ENCODE results near the gene KMT2E. TPM values are rescaled to one million over a fixed set of nuclear protein-coding genes. Genes with fewer than 3 reads are reported as not detected.
A peak's percentile ranks its signal among the peaks of the same experiment; 100 is the strongest.
"Not testable (repeated sequence)": the region's sequence is repeated elsewhere in the genome, so short reads cannot be mapped to it uniquely, and the experiment has no call there.

KMT2E gene
- total RNA-seq, 1 donor from 2014 or later: 139 TPM

DNA sequence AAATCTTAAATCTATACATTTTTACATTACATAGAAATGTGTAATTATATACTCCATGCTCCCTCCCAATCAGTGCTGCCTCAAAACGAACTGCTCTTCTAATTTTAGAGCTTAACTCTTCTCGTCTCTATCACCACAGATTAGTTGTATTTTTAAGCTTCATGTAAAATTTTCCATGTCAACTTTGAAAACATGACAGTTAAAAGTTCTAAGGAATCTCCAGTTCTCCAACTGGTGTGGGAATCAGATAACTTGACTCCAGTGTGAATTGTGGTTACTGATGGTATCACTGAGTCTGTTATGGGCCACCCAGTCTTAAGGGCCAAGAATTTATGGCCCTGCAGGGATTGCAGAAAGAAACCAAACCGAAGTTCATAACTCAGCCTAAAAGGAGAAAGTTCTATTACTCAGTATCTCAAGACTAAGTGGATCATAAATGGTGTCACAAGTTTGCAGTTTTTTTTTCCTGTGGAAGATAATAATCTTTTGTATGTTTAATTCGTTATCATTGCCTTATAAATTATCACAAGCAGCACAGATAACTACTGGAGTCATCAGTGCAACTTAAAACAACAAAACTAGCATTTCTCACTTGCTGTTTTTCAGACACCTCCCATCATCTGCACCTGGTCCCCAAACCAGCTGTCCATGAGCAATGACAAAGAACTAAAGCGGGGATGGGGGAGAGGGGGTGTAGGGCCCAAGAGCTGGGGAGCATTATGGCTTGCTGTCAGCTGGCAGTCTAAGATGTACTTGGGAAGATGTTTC lies 31.5 kb upstream of the KMT2E start:
- no peak for DNase-seq (ENCODE audit: low read depth)

DNA sequence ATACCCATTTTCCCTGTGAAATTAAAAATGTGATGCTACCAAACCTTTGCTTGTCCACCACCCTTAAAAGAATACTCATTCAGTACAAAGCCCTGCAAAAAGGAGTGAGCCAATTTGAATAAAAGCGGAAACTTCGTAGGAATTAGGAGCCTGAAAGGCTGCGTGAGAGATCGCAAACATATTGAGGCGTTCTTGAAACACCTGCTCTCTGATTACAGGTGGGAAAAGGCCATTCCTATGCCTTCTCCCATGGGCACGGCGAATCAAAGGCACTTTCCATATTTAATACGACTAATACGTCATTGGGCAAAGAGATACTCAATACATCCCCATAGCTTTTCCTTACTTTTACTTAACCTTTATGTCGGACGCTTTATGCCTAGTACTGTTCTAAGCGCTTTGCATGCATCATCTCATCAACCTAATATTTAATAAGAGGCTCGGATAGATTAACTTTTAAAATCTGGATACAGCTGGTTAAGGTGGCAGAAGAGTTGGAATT lies 30.9 kb upstream of the KMT2E start:
- DNase-seq (ENCODE audit: low read depth): no peak

DNA sequence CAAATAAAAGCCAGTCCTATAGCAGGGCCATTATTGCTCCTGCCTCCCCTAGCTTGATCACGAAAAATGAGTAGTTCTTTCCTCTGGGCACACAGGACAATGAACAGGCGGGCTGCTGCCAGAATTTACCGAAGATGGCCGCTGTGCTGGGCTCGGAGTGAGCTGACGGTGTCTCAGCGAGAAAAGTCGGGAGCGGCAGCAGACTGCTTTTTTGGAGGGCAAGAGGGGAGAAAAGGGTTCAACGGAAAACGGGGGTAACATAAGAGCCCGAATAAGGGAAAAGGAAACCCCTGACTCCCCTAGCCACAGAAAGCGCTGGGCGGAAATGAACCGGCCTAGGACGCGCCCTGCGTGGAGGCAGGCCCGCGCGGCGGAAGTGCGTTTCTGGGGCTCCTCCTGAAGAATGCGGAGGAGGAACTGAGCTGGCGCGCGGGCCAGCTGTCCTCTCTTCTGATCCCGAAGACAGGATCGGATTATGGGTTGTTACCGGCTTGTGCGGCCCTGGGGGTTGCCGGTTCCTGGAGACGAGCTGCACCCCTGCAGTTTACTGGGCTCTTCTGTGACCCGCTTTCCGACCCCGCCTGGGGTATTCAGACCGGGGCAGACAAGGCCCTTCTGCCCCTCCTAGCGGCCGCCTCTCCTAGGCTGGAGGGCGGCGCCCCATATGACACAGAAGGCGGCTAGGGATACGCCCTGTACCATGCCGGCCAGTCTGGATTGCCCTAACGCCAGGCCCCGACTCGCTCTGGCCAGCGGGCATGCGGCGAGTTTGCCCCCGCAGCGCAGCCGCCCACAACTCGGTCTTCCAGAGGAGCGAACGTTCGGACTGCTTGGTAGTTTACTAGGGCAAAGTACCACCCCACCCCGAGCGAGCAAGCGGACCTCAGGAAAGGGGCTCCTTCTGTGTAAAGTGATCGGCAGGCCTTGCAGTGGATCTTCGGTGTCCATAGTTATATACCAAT lies 30.1 kb upstream of the KMT2E start:
- peak; percentile 73 for DNase-seq (ENCODE audit: low read depth)

DNA sequence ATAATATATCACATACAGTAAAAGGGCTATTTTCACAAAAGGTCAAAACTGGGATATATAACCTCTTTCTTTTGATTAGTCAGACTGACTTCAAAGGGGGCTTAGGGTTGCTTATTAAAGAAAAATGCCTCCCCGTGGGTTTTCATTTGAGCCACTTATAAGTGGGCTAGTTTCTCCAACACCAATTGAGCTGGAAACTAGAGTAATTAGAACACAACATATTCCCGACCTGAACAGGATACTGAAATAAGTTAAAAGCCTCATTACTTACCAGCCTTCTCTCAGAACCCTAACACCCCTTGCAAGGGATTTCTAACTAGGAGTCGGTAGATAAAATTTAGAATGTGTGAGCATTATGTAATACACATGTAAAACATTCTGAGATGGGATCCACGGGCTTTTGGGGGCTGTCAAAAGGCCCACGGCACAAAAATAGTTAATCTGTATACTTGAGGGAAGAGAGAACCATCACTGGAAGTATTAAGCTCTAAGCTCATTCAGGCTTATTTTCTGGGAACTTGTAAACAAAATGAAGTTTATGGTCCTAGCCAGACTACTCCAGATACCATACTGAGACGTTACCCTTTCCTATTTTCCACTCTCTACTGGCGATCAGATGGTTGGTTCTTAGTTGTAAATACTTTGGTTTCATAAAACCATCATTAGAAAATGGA lies 29.3 kb upstream of the KMT2E start:
- DNase-seq (ENCODE audit: low read depth): no peak

DNA sequence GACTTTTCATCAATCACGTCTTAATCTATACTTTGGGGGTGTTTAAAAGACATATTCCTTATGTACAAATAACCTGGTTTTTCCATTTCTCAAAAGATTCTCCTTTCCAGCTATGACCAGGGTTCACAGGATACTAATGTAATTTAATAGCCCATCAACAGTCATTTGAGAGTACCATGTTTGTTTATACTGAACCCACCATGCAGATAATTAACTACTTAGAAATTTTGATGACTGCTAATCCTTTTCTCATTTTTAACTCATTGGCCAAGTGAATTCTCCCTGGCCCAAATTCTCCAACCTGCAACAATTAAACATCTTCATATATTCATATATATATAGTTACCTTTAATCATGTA lies 28.8 kb upstream of the KMT2E start:
- no peak for DNase-seq (ENCODE audit: low read depth)

DNA sequence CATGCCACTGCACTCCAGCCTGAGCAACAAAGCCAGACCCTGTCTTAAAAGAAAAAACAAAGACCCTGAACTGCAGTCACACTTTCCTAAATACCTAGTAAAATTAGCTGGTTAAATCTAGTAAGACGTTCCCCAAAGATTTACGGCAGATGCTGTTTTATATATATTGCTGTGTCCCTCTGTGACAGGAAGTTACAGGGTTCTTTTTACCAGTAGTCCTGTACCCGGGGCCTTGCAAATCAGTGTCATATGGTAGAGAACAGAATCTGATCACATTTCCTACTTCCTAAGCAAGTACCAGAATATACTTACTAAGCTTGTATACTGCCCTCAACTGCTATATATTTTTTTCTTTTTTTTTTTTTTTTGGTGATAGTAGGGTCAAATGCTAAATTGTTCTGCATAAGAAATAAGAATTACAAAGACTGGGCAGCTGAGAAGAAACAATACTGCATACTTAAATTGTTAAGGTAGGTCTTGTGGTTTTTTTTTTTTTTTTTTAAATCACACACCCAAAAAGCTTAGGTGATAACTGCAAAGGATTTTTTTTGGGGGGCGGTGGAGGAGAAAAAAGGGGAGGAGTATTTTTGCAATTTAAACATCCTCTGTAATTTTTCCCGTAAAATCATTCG lies 27.3 kb upstream of the KMT2E start:
- no peak for DNase-seq (ENCODE audit: low read depth)

DNA sequence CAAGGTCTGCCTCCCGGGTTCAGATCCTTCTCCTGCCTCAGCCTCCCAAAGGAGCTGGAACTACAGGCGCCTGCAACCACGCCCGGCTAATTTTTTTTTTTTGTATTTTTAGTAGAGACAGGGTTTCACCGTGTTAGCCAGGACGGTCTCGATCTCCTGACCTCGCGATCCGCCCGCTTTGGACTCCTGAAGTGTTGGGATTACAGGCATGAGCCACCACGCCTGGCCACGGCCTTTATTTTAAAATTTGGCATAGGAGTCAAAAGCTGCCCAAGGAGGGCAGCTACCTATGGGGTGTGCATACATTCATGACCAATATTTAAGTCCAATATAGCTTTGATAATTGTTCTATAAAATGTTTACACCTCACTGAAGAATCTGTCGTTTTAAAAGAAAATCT lies 26.6 kb upstream of the KMT2E start:
- DNase-seq (ENCODE audit: low read depth): not testable (repeated sequence)

DNA sequence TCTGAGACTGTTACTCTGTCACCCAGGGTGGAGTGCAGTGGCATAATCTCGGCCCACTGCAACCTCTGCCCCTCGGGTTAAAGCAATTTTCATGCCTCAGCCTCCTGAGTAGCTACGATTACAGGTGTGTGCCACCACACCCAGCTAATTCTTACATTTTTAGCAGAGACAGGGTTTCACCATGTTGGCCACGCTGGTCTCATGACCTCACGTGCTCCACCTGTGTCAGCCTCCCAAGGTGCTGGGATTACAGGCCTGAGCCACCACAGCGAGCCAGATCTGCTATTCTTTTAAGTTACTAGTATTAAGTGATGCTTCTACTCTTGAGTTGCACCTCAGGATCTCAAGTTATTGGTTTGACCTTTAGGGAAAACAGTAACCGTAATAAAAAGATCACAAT lies 23.0 kb upstream of the KMT2E start:
- DNase-seq (ENCODE audit: low read depth): no peak

DNA sequence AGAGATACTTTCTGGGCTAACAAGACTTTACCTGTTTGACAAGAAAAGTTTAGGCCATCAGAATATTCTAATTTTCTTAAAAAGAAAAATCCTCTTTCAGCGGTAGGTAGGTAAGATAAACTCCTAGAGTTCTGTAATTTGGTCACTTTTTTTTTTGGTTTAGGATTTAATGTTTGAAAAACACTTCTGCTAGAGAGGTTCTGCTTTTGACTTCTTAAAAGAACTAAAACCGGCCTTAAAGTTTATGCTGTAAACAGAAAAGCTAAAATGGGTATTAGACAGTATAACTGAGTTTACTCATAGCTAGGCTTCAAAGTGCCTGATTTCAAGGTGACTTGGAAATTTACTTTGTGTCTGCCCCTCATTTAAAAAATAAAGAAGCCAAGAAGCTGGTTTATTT lies 21.7 kb upstream of the KMT2E start:
- DNase-seq (ENCODE audit: low read depth): no peak

DNA sequence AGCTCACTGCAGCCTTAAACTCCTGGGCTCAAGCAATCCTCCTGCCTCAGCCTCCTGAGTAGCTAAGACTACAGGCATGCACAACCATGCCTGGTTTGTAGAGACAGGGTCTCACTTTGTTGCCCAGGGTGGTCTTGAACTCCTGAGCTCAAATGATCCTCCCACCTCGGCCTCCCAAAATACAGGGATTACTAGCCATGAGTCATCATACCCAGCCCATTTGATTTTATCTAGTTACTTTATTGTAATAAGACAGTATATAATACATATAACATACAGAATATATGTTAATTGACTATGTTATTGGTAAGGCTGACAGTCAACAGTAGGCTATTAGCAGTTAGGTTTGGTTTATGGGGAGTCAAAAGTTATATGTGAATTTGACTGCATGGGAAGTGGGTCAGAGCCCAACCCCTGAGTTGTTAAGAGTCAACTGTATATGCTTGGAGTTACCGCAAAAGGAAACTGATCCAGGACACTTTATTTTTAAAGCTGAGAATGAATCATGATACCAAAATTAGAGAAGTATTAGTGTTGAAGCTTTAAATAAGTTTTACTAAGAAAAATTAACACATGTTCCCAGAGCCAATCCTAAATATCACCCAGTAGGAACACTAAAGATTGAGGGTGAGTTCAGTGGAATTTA lies 20.7 kb upstream of the KMT2E start:
- no peak for DNase-seq (ENCODE audit: low read depth)

DNA sequence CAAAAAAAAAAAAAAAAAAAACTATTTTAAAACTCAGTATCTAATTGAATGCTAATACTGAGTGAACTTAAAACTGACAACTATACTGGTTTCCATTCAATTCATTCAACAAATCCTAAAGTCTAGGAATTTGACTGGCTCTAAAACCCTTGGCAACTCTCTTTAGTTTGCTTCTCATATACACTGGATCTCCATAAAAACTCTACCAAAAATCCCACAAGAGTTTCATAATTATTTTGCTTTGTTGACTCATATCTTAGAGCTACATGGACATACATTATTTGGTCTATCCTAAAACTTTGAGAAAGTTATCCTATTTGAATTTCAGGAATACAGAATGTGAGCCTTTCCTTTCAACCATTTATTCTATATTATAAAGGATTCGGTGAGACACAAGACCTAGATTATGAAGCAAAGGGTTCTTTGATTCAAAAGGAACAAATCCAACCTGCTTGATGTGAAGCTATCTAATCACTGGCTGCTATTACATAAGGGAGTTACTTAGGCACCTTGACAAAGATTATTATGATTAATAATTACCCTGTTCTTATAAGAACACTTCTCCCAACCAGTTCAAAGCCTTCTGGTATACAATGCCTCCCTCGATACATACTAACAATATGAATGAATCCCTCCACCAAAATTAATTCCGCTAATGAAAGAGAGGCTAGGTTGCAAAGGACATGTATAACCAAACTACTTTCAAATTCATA lies 15.8 kb upstream of the KMT2E start:
- no peak for DNase-seq (ENCODE audit: low read depth)

DNA sequence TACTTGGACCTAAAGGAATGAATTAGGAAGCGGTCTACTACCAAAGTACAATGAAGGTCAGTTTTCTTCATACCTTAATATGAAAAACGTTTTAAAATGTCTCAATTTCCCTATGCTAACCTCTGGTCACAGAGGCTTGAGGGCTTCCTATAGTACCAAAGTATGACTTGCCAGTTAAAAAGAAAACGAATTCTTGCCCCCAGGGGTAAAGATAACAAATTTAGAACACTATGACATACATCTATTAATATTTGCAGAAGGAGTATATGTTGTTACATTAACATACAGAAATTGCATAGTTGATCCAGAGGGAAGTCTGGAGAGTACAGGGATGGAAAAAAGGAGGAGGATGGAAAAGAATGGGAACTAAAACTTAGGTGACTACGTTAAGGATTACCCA lies 13.8 kb upstream of the KMT2E start:
- no peak for DNase-seq (ENCODE audit: low read depth)

DNA sequence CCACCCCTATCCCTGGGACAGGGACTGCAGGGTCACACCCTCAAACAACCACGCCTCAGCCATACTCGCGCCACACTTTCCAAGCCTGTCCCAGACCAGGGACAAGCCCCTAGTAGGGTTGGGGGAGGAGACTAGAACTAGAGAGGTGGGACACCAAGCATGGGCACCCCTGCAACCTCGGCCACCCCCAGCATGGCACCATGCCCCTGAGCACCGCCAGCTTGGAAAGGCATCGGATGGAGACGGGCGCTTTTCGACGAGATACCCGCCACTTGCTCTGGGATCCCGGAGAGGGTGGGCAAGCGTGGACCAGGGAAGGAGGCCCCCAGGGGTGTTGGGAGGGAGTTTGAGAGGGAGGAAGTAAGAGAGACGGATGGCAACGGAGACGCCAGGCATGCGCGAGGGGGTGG lies 13.1 kb upstream of the KMT2E start:
- no peak for DNase-seq (ENCODE audit: low read depth)

DNA sequence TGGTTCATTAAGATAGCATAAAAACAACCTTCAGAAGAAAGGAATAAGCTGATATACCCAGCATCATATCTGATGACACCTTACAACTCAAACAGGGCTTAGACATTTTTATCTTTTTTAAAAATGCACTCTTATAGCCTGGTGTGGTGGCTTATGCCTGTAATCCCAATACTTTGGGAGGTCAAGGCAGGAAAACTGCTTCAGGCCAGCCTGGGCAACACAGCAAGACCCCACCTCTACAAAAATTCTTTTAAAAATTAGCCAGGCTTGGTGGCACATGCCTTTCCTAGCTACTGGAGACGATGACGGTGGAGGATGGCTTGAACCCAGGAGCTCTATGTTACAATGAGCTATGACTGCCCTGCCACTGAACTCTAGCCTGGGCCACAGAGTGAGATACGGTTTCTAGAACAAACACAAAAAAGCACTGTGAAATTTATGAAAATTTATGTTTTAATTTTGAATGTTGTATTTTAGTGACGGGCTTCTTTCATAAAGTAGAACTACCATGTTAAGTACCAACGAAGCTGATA lies 12.3 kb upstream of the KMT2E start:
- DNase-seq (ENCODE audit: low read depth): no peak

DNA sequence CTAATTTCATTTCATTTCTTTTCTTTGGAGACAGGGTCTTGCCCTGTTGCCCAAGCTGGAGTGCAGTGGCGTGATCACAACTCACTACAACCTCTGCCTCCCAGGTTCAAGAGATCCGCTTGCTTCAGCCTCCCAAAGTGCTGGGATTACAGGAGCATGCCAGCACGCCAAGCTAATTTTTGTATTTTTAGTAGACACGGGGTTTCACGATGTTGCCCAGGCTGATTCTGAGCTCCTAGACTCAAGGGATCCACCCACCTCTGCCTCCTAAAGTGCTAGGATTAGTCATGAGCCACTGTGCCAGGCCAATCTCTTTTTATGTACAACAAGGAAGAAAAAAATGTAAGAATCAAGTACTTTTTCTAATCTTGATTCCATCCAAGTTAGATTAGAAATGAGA lies 10.7 kb upstream of the KMT2E start:
- peak; percentile 83 for DNase-seq (ENCODE audit: low read depth)

DNA sequence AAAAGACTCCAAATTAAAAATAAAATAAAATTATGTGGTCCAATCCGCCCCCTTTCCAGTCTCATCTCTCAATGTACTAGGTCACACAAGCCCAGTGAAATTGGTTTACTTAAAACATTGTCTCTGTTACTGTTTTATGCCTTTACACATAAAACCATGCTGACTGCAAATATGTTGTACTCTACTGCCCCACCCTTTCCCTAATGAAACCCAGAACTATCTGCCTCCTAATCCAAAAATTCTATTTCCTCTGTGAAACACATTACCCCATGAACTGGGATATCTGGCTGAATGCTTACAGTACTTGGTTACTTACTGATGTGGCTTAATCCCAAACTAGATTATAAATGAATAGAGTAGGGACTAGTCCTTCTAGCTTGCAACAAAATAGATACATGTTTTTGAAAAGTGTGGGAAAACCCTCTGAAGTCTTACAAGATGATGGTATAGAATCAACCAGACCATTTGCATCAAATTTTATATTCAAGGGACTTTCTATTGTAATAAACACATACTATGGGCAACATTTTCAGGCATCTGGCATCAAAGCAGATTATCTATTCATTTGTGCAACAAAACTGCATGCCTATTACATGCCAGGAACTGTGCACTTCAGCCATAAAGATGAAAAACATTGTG lies 10.0 kb upstream of the KMT2E start:
- no peak for DNase-seq (ENCODE audit: low read depth)

DNA sequence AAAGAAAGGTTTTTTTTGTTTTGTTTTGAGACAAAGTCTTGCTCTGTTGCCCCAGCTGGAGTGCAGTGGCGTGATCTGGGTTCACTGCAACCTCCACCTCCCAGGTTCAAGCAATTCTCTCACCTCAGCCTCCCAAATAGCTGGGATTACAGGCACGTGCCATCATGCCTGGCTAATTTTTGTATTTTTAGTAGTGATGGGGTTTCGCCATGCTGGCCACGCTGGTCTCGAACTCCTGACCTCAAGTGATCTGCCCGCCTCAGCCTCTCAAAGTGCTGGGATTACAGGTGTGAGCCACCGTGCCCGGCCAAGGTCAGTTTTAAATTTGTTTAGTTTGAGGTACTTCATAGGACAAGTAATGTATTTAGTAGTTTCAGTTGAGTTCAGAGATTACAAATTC lies 9.0 kb upstream of the KMT2E start:
- DNase-seq (ENCODE audit: low read depth): not testable (repeated sequence)

DNA sequence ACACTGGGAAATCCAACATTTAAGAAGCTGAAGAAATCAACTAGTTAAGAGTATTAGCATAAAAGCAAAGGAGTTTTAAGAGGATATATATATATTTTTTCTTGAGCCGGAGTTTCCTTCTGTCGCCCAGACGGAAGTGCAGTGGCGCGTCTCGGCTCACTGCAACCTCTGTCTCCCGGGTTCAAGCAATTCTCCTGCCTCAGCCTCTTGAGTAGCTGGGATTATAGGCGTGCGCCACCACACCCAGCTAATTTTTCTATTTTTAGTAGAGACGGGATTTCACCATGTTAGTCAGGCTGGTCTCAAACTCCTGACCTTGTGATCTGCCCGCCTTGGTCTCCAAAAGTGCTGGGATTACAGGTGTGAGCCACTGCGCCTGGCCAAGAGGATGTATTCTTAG lies 8.5 kb upstream of the KMT2E start:
- not testable (repeated sequence) for DNase-seq (ENCODE audit: low read depth)

DNA sequence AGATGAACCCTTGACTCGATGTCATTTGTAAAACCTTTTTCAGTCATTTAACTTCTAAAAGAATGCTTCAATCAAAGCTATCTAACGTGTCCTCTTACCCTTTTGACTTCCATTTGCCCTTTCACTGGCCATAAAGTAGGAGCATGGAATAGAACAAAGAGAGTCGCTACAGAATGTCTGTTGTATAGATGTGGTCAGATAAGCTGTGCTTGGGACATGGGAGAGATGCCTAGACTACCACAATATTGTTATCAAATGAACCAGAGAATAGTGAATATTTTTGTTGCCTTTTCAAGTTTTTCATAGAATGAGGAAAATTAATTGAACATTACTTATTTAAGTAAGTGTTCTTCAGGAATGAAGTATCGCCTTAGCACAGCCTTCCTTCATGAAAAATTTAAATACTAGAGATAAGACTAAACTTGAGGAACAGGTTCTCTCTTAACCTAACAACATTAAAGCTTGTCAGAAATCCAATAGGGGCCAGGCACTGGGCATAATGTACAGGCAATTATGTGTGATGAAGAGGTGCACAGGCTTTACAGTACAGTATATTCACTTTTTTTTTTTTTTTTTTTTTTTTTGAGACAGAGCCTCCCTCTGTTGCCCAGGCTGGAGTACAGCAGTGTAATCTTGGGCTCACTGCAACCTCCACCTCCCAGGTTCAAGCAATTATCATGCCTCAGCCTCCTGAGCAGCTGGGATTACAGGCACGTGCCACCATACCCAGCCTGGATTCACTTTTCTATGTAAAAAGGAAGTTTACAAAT lies 7.5 kb upstream of the KMT2E start:
- no peak for DNase-seq (ENCODE audit: low read depth)

Measured in renal cortical epithelial cell (primary cell).